Measurements from ENCODE around the gene ZNF550. TPM values are rescaled to one million over a fixed set of nuclear protein-coding genes. Genes with fewer than 3 reads are reported as not detected.
"Not testable (repeated sequence)": the region's sequence is repeated elsewhere in the genome, so short reads cannot be mapped to it uniquely, and the experiment has no call there.

Gene ZNF550
- polyA plus RNA-seq, 2 of the 4 experiments (the other 2 are of a cell fraction): 4.7 to 8.7 TPM

DNA sequence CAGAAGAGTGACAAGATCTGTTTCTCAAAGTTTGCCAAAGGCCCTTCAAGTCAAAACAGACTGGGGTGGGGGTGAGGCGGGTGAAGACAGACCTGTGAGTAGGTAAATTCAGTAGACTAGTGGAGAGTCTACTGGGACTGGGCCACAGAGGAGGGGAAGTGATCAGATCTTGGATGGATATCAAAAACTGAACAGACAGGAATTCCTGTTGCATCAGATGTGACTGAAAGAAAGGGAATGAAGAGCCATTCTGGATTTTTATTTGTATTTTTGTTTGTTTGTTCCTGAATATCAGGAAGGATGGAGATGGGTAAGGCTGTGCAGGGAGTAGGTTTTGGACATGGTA is 71.4 kb downstream of the ZNF550 start:
- CTCF ChIA-PET, ATAC-seq: not testable (repeated sequence)

GRCh38 chr19:57487477-57488298 is 72.0 kb downstream of the ZNF550 start, which contains the start of gene ZNF419:
TSS of gene ZNF419 (plus strand) at chr19:57487750. CDS start at chr19:57487951, 201 bp downstream.
- Histone ChIP-seq H3K27ac (peak within 1 kb of the TSS; percentile 69 to 87), H3K9me3 (peaks cover 71% of the 10 kb centered on the region), H3K4me3 (peak within 1 kb of the TSS; percentile 82), H3K4me2 (peak within 1 kb of the TSS; percentile 60)
- 4% methylated on average over 28 of the region's 69 CpGs for WGBS (ENCODE audit: missing lambda C conversion rate)
- CTCF ChIA-PET, H3K4me1 ChIP-seq: not testable (repeated sequence)
- TF ChIP-seq JUN (IDR thresholded peaks at IDR 0.05) (peak in 1 of 2 experiments; percentile 54; a peak in 1 of 5 replicates), POLR2A (IDR thresholded peaks at IDR 0.05; ENCODE audit: low read length) (peak; percentile 45), KDM1A (IDR thresholded peaks at IDR 0.05; ENCODE audit: low read depth) (peak; percentile 25; the same call in 1 of the 2 replicates), GATA3 (IDR thresholded peaks at IDR 0.05; ENCODE audit: borderline replicate concordance) (peak; percentile 51; the same call in 1 of the 2 replicates), MAX (IDR thresholded peaks at IDR 0.05) (peak; percentile 30; the same call in 1 of the 2 replicates), PHF8 (IDR thresholded peaks at IDR 0.05; ENCODE audit: borderline replicate concordance, low read depth) (peak; percentile 48)
- POLR2A ChIA-PET: interaction anchor here (1.1 kb wide), 1 partner anchor 12 kb away, joined by 6 read pairs; the partner anchor contains the start of gene ZNF773
- ATAC-seq (peak; percentile 99 to 100), DNase-seq (ENCODE audit: low read depth in 1 of 2, low spot score in 1 of 2) (peak; percentile 88 to 93), FAIRE-seq (peak; percentile 78)

More for the DNA sequence above, 71.4 kb downstream of the ZNF550 start:
- not testable (repeated sequence) for FAIRE-seq; H3K4me1 ChIP-seq; H3K27ac ChIP-seq; DNase-seq (ENCODE audit: low read depth in 1 of 2, low spot score in 1 of 2)
- peaks cover 77% of the 10 kb centered on the region for H3K9me3 ChIP-seq
- POLR2A ChIA-PET: interaction anchor here (1.1 kb wide), 1 partner anchor 11 kb away, joined by 6 read pairs; the partner anchor contains the start of gene ZNF773
- peak overlapping the region; percentile 60 for H3K4me2 ChIP-seq
- H3K4me3 ChIP-seq: peak overlapping the region; percentile 82
- WGBS (ENCODE audit: missing lambda C conversion rate): no CpG with 5 or more reads among the region's 1 CpG

Other genes starting within 250 kb of the ZNF550 start
- 3.9 and 4.4 TPM in 2 replicates for gene ZNF543, start 239.4 kb downstream of the ZNF550 start, polyA plus RNA-seq (2011; rRNA removed)
- 1.4 to 1.5 TPM (median 1.4 TPM) in 3 replicates for gene ZNF543, start 239.4 kb downstream of the ZNF550 start, polyA plus RNA-seq (2017; fragmentation: RNase III; extraction: RNeasy Plus Mini Kit Qiagen cat#74134 plus additional on column Dnase treatment)
- 4.8 and 5.5 TPM in 2 replicates for gene ZNF304, start 208.6 kb downstream of the ZNF550 start, polyA plus RNA-seq (2011; rRNA removed)
- gene ZNF304, start 208.6 kb downstream of the ZNF550 start, polyA plus RNA-seq (2017; fragmentation: RNase III; extraction: RNeasy Plus Mini Kit Qiagen cat#74134 plus additional on column Dnase treatment): 2.1 to 2.3 TPM (median 2.3 TPM) in 3 replicates
- 25.1 and 27.8 TPM in 2 replicates for gene TRAPPC2B, start 196.3 kb downstream of the ZNF550 start, polyA plus RNA-seq (2011; rRNA removed)
- 12.2 to 15.7 TPM (median 14.5 TPM) in 3 replicates for gene TRAPPC2B, start 196.3 kb downstream of the ZNF550 start, polyA plus RNA-seq (2017; fragmentation: RNase III; extraction: RNeasy Plus Mini Kit Qiagen cat#74134 plus additional on column Dnase treatment)
- 2.9 TPM in 2 replicates for gene ZNF547, start 196.3 kb downstream of the ZNF550 start, polyA plus RNA-seq (2011; rRNA removed)
- 1.7 to 2.1 TPM (median 2.0 TPM) in 3 replicates for gene ZNF547, start 196.3 kb downstream of the ZNF550 start, polyA plus RNA-seq (2017; fragmentation: RNase III; extraction: RNeasy Plus Mini Kit Qiagen cat#74134 plus additional on column Dnase treatment)
- 9.6 and 11.3 TPM in 2 replicates for gene ZNF548, start 170.0 kb downstream of the ZNF550 start, polyA plus RNA-seq (2011; rRNA removed)
- gene ZNF548, start 170.0 kb downstream of the ZNF550 start, polyA plus RNA-seq (2017; fragmentation: RNase III; extraction: RNeasy Plus Mini Kit Qiagen cat#74134 plus additional on column Dnase treatment): 6.4 to 8.4 TPM (median 7.4 TPM) in 3 replicates
- 6.4 and 6.8 TPM in 2 replicates for gene ZNF17, start 148.7 kb downstream of the ZNF550 start, polyA plus RNA-seq (2011; rRNA removed)
- gene ZNF17, start 148.7 kb downstream of the ZNF550 start, polyA plus RNA-seq (2017; fragmentation: RNase III; extraction: RNeasy Plus Mini Kit Qiagen cat#74134 plus additional on column Dnase treatment): 3.8 to 4.1 TPM (median 4.0 TPM) in 3 replicates
- 25.2 and 30.9 TPM in 2 replicates for gene ZNF749, start 124.5 kb downstream of the ZNF550 start, polyA plus RNA-seq (2011; rRNA removed)
- 11.7 to 12.6 TPM (median 12.4 TPM) in 3 replicates for gene ZNF749, start 124.5 kb downstream of the ZNF550 start, polyA plus RNA-seq (2017; fragmentation: RNase III; extraction: RNeasy Plus Mini Kit Qiagen cat#74134 plus additional on column Dnase treatment)
- 0.19 and 0.30 TPM in 2 replicates for gene VN1R1, start 102.7 kb downstream of the ZNF550 start, polyA plus RNA-seq (2011; rRNA removed)
- gene VN1R1, start 102.7 kb downstream of the ZNF550 start, polyA plus RNA-seq (2017; fragmentation: RNase III; extraction: RNeasy Plus Mini Kit Qiagen cat#74134 plus additional on column Dnase treatment): 0.04 to 0.16 TPM (median 0.05 TPM) in 3 replicates
- 3.2 and 3.6 TPM in 2 replicates for gene ZNF772, start 82.3 kb downstream of the ZNF550 start, polyA plus RNA-seq (2011; rRNA removed)
- gene ZNF772, start 82.3 kb downstream of the ZNF550 start, polyA plus RNA-seq (2017; fragmentation: RNase III; extraction: RNeasy Plus Mini Kit Qiagen cat#74134 plus additional on column Dnase treatment): 2.0 to 2.3 TPM (median 2.3 TPM) in 3 replicates
- 11.8 and 12.1 TPM in 2 replicates for gene ZNF419, start 72.1 kb downstream of the ZNF550 start, polyA plus RNA-seq (2011; rRNA removed)
- 8.0 to 9.0 TPM (median 8.2 TPM) in 3 replicates for gene ZNF419, start 72.1 kb downstream of the ZNF550 start, polyA plus RNA-seq (2017; fragmentation: RNase III; extraction: RNeasy Plus Mini Kit Qiagen cat#74134 plus additional on column Dnase treatment)
- 8.4 and 9.2 TPM in 2 replicates for gene ZNF773, start 59.9 kb downstream of the ZNF550 start, polyA plus RNA-seq (2011; rRNA removed)
- 6.0 to 6.4 TPM (median 6.1 TPM) in 3 replicates for gene ZNF773, start 59.9 kb downstream of the ZNF550 start, polyA plus RNA-seq (2017; fragmentation: RNase III; extraction: RNeasy Plus Mini Kit Qiagen cat#74134 plus additional on column Dnase treatment)
- gene ZNF549, start 32.5 kb downstream of the ZNF550 start, polyA plus RNA-seq (2011; rRNA removed): 3.7 and 3.9 TPM in 2 replicates
- 1.7 to 1.8 TPM (median 1.8 TPM) in 3 replicates for gene ZNF549, start 32.5 kb downstream of the ZNF550 start, polyA plus RNA-seq (2017; fragmentation: RNase III; extraction: RNeasy Plus Mini Kit Qiagen cat#74134 plus additional on column Dnase treatment)
- gene ZNF416, start 19.0 kb upstream of the ZNF550 start, polyA plus RNA-seq (2011; rRNA removed): 4.7 and 4.8 TPM in 2 replicates
- gene ZNF416, start 19.0 kb upstream of the ZNF550 start, polyA plus RNA-seq (2017; fragmentation: RNase III; extraction: RNeasy Plus Mini Kit Qiagen cat#74134 plus additional on column Dnase treatment): 2.8 to 3.5 TPM (median 2.9 TPM) in 3 replicates
- not detected in 2 replicates for gene ZIK1, start 24.3 kb upstream of the ZNF550 start, polyA plus RNA-seq (2011; rRNA removed)
- 0.03 TPM in 1 of 3 replicates, not detected in the others for gene ZIK1, start 24.3 kb upstream of the ZNF550 start, polyA plus RNA-seq (2017; fragmentation: RNase III; extraction: RNeasy Plus Mini Kit Qiagen cat#74134 plus additional on column Dnase treatment)
- gene ZNF530, start 40.0 kb upstream of the ZNF550 start, polyA plus RNA-seq (2011; rRNA removed): 4.9 and 5.9 TPM in 2 replicates
- gene ZNF530, start 40.0 kb upstream of the ZNF550 start, polyA plus RNA-seq (2017; fragmentation: RNase III; extraction: RNeasy Plus Mini Kit Qiagen cat#74134 plus additional on column Dnase treatment): 4.9 to 6.3 TPM (median 6.3 TPM) in 3 replicates
- 9.2 and 10.1 TPM in 2 replicates for gene ZNF134, start 54.4 kb upstream of the ZNF550 start, polyA plus RNA-seq (2011; rRNA removed)
- 8.3 to 9.2 TPM (median 9.1 TPM) in 3 replicates for gene ZNF134, start 54.4 kb upstream of the ZNF550 start, polyA plus RNA-seq (2017; fragmentation: RNase III; extraction: RNeasy Plus Mini Kit Qiagen cat#74134 plus additional on column Dnase treatment)
- gene ZNF211, start 73.3 kb upstream of the ZNF550 start, polyA plus RNA-seq (2011; rRNA removed): 11.6 and 15.8 TPM in 2 replicates
- gene ZNF211, start 73.3 kb upstream of the ZNF550 start, polyA plus RNA-seq (2017; fragmentation: RNase III; extraction: RNeasy Plus Mini Kit Qiagen cat#74134 plus additional on column Dnase treatment): 6.9 to 7.7 TPM (median 7.5 TPM) in 3 replicates
- 0.04 TPM in 1 of 2 replicates, not detected in the other for gene ZSCAN4, start 109.1 kb upstream of the ZNF550 start, polyA plus RNA-seq (2011; rRNA removed)
- gene ZSCAN4, start 109.1 kb upstream of the ZNF550 start, polyA plus RNA-seq (2017; fragmentation: RNase III; extraction: RNeasy Plus Mini Kit Qiagen cat#74134 plus additional on column Dnase treatment): not detected in 3 replicates
- gene ZNF551, start 122.1 kb upstream of the ZNF550 start, polyA plus RNA-seq (2011; rRNA removed): 8.2 and 8.4 TPM in 2 replicates
- 4.2 to 6.0 TPM (median 4.3 TPM) in 3 replicates for gene ZNF551, start 122.1 kb upstream of the ZNF550 start, polyA plus RNA-seq (2017; fragmentation: RNase III; extraction: RNeasy Plus Mini Kit Qiagen cat#74134 plus additional on column Dnase treatment)
- gene ZNF154, start 149.3 kb upstream of the ZNF550 start, polyA plus RNA-seq (2011; rRNA removed): not detected in 2 replicates
- gene ZNF154, start 149.3 kb upstream of the ZNF550 start, polyA plus RNA-seq (2017; fragmentation: RNase III; extraction: RNeasy Plus Mini Kit Qiagen cat#74134 plus additional on column Dnase treatment): not detected in 3 replicates
- 1.4 and 1.5 TPM in 2 replicates for gene ZNF671, start 167.8 kb upstream of the ZNF550 start, polyA plus RNA-seq (2011; rRNA removed)
- 0.85 to 1.1 TPM (median 1.0 TPM) in 3 replicates for gene ZNF671, start 167.8 kb upstream of the ZNF550 start, polyA plus RNA-seq (2017; fragmentation: RNase III; extraction: RNeasy Plus Mini Kit Qiagen cat#74134 plus additional on column Dnase treatment)
- gene ZNF776, start 187.0 kb upstream of the ZNF550 start, polyA plus RNA-seq (2011; rRNA removed): 9.3 and 10.5 TPM in 2 replicates
- 5.3 to 7.0 TPM (median 6.1 TPM) in 3 replicates for gene ZNF776, start 187.0 kb upstream of the ZNF550 start, polyA plus RNA-seq (2017; fragmentation: RNase III; extraction: RNeasy Plus Mini Kit Qiagen cat#74134 plus additional on column Dnase treatment)
- 8.1 and 8.2 TPM in 2 replicates for gene ZNF586, start 209.8 kb upstream of the ZNF550 start, polyA plus RNA-seq (2011; rRNA removed)
- gene ZNF586, start 209.8 kb upstream of the ZNF550 start, polyA plus RNA-seq (2017; fragmentation: RNase III; extraction: RNeasy Plus Mini Kit Qiagen cat#74134 plus additional on column Dnase treatment): 7.1 to 8.5 TPM (median 7.3 TPM) in 3 replicates

Data from A549 (cell line).